Astrocyte of the spinal cord (primary cell): ENCODE results near the gene PVR.

Experiments
- DNase-seq: peaks from one replicate; pipeline ENCODE4 v3.0.0; 2011; ENCODE audit warnings: low read depth, low spot score
- H3K4me3 ChIP-seq: 2 replicates; pipeline ENCODE4 v1.5.1; 2011; ENCODE audit warnings: low read depth, mild to moderate bottlenecking, low read length, moderate library complexity
- CTCF ChIP-seq: IDR thresholded peaks from 2 replicates; pipeline ENCODE4 v1.5.1; 2012; ENCODE audit warnings: low read depth, mild to moderate bottlenecking, low read length, inconsistent platforms
- in situ Hi-C: cut with HindIII; loops from 2 replicates; pipeline ENCODE4 v1.10.0; 2017; ENCODE audit warnings: low sequenced_read_pairs

PVR gene

GRCh38 chr19:44649578-44650145 is 6.0 kb downstream of the PVR start:
- H3K4me3 ChIP-seq: no peak overlapping the region
- TF ChIP-seq CTCF: no peak
- in situ Hi-C loops: no loop called here
- DNase-seq: no peak

GRCh38 chr19:44653343-44653742 is 9.6 kb downstream of the PVR start:
- no peak for TF ChIP-seq CTCF
- no peak overlapping the region for H3K4me3 ChIP-seq
- in situ Hi-C loops: no loop called here
- DNase-seq: no peak

- TF ChIP-seq CTCF: peak; percentile 56
- in situ Hi-C loops: no loop called here
- peak; percentile 39 for DNase-seq
Observed at GRCh38 chr19:44653977-44654774, 10.5 kb downstream of the PVR start.

GRCh38 chr19:44657211-44657921 is 13.7 kb downstream of the PVR start:
- DNase-seq: peak; percentile 59
- in situ Hi-C loops: no loop called here
- TF ChIP-seq CTCF: peak; percentile 95
- H3K4me3 ChIP-seq: no peak overlapping the region

More at GRCh38 chr19:44653977-44654774, 10.5 kb downstream of the PVR start:
- H3K4me3 ChIP-seq: no peak overlapping the region

- DNase-seq: no peak
- no peak for TF ChIP-seq CTCF
- in situ Hi-C loops: no loop called here
- no peak overlapping the region for H3K4me3 ChIP-seq
Observed at GRCh38 chr19:44658069-44658733, 14.5 kb downstream of the PVR start.

GRCh38 chr19:44660081-44660480 is 16.4 kb downstream of the PVR start:
- H3K4me3 ChIP-seq: no peak overlapping the region
- no peak for TF ChIP-seq CTCF
- in situ Hi-C loops: no loop called here
- DNase-seq: no peak
